HEK293 (cell line): ENCODE data around the gene TRIM44.

Experiments used
- ZNF548 ChIP-seq: fragments of 450-650 bp; formaldehyde crosslinking; IDR thresholded peaks from 2 replicates; pipeline ENCODE4 v1.5.1; 2016; ENCODE audit warnings: missing biosample characterization, missing genetic modification characterization
- ZNF561 ChIP-seq: fragments of 450-650 bp; IDR thresholded peaks from 2 replicates; pipeline ENCODE4 v1.5.1; 2018; ENCODE audit warnings: missing biosample characterization, missing genetic modification characterization, borderline replicate concordance
- TF ChIP-seq, protein P1 (sequence below): fragments of 450-650 bp; formaldehyde crosslinking; IDR thresholded peaks from 2 replicates; pipeline ENCODE4 v1.5.1; 2016; ENCODE audit warnings: missing biosample characterization, missing genetic modification characterization

DNA sequence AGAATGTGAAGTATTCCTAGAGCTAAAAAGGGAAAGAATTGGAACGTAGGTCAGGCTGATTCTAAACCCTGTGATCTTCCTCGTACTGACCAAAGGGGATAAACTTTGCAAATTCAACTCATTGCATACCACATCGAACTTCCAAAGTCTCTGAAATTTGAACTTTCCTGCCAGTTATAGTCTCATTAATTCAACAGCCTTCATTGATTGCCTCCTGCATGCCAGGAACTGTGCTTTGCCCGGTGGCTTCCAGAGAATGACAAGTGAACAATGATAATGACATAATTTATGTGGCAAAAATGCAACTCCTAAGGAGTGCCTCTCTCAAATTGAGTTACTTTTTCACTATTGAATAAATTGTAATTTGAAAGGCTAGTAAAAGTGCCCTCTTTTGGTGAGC is 173.6 kb downstream of the TRIM44 start:
- no peak for TF ChIP-seq ZNF561
- no peak for TF ChIP-seq ZNF548
- TF ChIP-seq, protein P1, sequence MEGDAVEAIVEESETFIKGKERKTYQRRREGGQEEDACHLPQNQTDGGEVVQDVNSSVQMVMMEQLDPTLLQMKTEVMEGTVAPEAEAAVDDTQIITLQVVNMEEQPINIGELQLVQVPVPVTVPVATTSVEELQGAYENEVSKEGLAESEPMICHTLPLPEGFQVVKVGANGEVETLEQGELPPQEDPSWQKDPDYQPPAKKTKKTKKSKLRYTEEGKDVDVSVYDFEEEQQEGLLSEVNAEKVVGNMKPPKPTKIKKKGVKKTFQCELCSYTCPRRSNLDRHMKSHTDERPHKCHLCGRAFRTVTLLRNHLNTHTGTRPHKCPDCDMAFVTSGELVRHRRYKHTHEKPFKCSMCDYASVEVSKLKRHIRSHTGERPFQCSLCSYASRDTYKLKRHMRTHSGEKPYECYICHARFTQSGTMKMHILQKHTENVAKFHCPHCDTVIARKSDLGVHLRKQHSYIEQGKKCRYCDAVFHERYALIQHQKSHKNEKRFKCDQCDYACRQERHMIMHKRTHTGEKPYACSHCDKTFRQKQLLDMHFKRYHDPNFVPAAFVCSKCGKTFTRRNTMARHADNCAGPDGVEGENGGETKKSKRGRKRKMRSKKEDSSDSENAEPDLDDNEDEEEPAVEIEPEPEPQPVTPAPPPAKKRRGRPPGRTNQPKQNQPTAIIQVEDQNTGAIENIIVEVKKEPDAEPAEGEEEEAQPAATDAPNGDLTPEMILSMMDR (tag by site-specific recombination), result no peak
